Adipose tissue (tissue), 3 donors: Measurements from ENCODE around the gene PLXNA2. TPM values are rescaled to one million over a fixed set of nuclear protein-coding genes. Genes with fewer than 3 reads are reported as not detected.

ENCODE experiments used
- H3K27ac ChIP-seq: one replicate; pipeline ENCODE4 v1.5.1; 2013; ENCODE audit warnings: low read depth, low read length
- WGBS, 3 donors: extraction: QIAGEN DNeasy Blood & Tissue Kit; methylation state at CpG; one replicate each; pipeline ENCODE4 v1.1.7; 2013; 5-methylcytosine and 5-hydroxymethylcytosine counted together
- polyA plus RNA-seq, 3 donors: library from polyadenylated mRNA; stranded (reverse); fragments of 200-250 nt; gene quantifications; one replicate each; pipeline ENCODE4 v1.2.3, GENCODE V29; 2013
- donor health status: healthy with polysubstance abuse.
- donor health status: Bipolar disorder and iron deficiency.
- donor health status: healthy.

Gene PLXNA2
- polyA plus RNA-seq, 3 donors, result 8.1 to 48.7 (median 14.0) TPM

- 96 to 98% (median 98%) methylated on average over 9 of the region's 9 CpGs for WGBS, 3 donors
- H3K27ac ChIP-seq, result no peak overlapping the region
These were observed 202.7 kb downstream of the PLXNA2 start for GRCh38 chr1:208041505-208041904.

GRCh38 chr1:208040821-208041297 lies 203.3 kb downstream of the PLXNA2 start:
- no peak overlapping the region for H3K27ac ChIP-seq
- 76 to 87% (median 82%) methylated on average over 6 of the region's 6 CpGs for WGBS, 3 donors

GRCh38 chr1:208039536-208040332 lies 204.4 kb downstream of the PLXNA2 start:
- 90 to 95% (median 92%) methylated on average over 22 of the region's 22 CpGs for WGBS, 3 donors
- no peak overlapping the region for H3K27ac ChIP-seq

- 89 to 92% (median 91%) methylated on average over 14 of the region's 14 CpGs for WGBS, 3 donors
- no peak overlapping the region for H3K27ac ChIP-seq
These were observed 205.9 kb downstream of the PLXNA2 start for GRCh38 chr1:208038303-208038702.

DNA sequence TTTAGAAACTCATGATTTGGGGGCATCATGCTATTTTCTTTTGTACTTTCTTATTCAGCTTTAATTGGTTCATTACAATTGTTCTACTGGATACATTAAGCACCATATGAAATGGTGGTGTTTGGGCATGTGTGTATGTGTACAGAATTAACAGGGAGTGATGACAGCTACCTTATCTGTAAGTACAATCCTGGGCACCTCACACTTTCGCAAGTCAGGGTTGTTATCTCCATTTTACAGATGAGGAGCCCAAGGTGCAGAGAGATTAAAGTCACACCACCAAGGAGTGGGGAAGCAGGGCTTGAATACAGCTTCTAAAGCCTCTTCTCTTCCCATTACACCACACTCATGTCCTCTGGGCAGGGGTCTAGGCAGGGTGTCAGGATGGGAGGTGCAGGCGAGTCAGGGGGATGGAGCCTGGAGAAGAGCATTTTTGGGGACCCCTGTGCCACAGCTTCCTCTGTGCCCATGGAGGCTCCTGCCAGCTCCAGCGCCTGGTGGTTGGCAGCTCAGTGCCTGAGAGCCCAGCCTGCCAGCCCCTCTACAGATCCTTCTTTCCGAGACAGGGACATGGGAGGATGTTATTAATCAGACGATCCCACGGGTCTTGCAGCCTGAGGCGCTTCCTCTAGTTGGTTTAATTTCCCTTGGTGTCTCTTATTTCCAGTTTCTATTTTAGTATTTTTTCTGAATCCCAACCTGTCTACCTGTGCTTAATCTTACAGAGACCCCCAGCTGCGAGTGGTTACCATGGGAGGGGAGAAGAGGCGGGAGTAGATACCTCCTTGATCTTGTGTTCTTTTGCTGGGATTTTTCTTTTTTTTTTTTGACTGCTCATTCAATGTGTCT lies 207.0 kb downstream of the PLXNA2 start:
- 80 to 91% (median 84%) methylated on average over 9 of the region's 9 CpGs for WGBS, 3 donors
- no peak overlapping the region for H3K27ac ChIP-seq

- H3K27ac ChIP-seq, result no peak overlapping the region
- WGBS, 3 donors, result 52 to 84% (median 78%) methylated on average over 8 of the region's 8 CpGs
These were observed 207.9 kb downstream of the PLXNA2 start for GRCh38 chr1:208036106-208036808.

- H3K27ac ChIP-seq, result no peak overlapping the region
- 86 to 94% (median 90%) methylated on average over 8 of the region's 8 CpGs for WGBS, 3 donors
These were observed 210.0 kb downstream of the PLXNA2 start for GRCh38 chr1:208034135-208034534.

DNA sequence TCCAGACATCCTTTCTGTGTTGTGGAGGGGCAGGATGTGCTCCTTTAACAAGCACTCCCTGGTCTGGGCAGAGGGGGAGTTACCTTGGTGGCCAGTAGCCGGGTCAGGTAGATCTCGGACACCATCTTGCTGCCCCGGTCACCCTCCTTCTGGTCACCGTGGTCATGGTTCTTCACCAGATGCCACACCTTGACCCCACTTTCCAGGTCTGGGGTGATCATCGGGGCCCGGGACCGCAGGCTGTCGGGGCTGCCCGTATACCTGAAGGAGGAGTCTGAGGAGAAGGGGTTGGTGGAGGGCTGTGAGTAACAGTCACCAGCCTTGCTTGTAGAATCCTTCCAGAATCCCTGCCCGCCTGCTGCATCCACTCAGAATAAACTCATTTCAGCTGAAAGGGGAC lies 210.9 kb downstream of the PLXNA2 start:
- no peak overlapping the region for H3K27ac ChIP-seq
- WGBS, 3 donors, result 95 to 98% (median 97%) methylated on average over 10 of the region's 10 CpGs

- no peak overlapping the region for H3K27ac ChIP-seq
- WGBS, 3 donors, result 77 to 86% (median 86%) methylated on average over 4 of the region's 4 CpGs
These were observed 212.3 kb downstream of the PLXNA2 start for GRCh38 chr1:208031932-208032320.

- 85 to 88% (median 88%) methylated on average over 10 of the region's 10 CpGs for WGBS, 3 donors
- H3K27ac ChIP-seq, result no peak overlapping the region
These were observed 212.8 kb downstream of the PLXNA2 start for GRCh38 chr1:208031316-208031931.

- H3K27ac ChIP-seq, result no peak overlapping the region
- 40 to 58% (median 41%) methylated on average over 12 of the region's 12 CpGs for WGBS, 3 donors
These were observed 213.7 kb downstream of the PLXNA2 start for GRCh38 chr1:208030288-208031091.

- WGBS, 3 donors, result 52 to 77% (median 59%) methylated on average over 12 to 13 of the region's 13 CpGs
- H3K27ac ChIP-seq, result no peak overlapping the region
These were observed 214.6 kb downstream of the PLXNA2 start for GRCh38 chr1:208029381-208030287.

- 68 to 77% (median 73%) methylated on average over 7 of the region's 7 CpGs for WGBS, 3 donors
- H3K27ac ChIP-seq, result no peak overlapping the region
These were observed 215.7 kb downstream of the PLXNA2 start for GRCh38 chr1:208028526-208028925.

- H3K27ac ChIP-seq, result no peak overlapping the region
- 90 to 96% (median 94%) methylated on average over 11 of the region's 11 CpGs for WGBS, 3 donors
These were observed 216.3 kb downstream of the PLXNA2 start for GRCh38 chr1:208027861-208028260.

DNA sequence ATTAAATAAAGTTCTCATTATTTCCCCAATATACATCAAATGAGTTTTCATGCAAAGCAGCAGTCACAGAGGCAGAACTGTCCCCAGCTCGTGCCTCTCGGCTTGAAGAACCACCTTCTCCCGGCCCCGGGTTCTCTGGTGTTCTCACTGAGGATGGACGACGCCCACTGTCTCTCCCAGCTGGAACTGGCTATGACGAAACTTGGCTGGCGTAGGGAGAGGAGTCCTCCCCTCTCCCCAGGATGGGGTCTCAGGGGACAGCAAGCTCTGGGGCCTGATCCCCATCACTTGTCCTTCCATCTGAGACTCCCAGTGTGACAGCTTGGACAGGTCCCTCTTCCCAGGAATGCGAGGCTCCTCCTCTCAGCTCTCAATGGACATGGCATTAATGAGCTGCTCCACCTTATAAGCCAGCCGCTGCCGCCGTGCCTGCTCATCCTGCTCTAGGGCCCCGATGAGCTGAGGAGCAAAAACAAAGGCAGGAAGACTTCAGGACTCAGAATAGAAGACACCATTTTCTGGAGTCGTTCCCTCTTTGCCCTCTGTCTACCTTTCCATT lies 217.2 kb downstream of the PLXNA2 start:
- 77 to 87% (median 84%) methylated on average over 14 of the region's 14 CpGs for WGBS, 3 donors
- no peak overlapping the region for H3K27ac ChIP-seq

- WGBS, 3 donors, result 81 to 88% (median 85%) methylated on average over 7 of the region's 7 CpGs
- H3K27ac ChIP-seq, result no peak overlapping the region
These were observed 219.2 kb downstream of the PLXNA2 start for GRCh38 chr1:208025031-208025430.
